Femur (tissue), 1 donor: ENCODE measurements around the gene GORASP1.
"Not testable (repeated sequence)": the region's sequence is repeated elsewhere in the genome, so short reads cannot be mapped to it uniquely, and the experiment has no call there.

ENCODE experiments used
- DNase-seq: peaks from one replicate; pipeline ENCODE4 v3.0.0-alpha.2; 2017

Gene GORASP1

DNA sequence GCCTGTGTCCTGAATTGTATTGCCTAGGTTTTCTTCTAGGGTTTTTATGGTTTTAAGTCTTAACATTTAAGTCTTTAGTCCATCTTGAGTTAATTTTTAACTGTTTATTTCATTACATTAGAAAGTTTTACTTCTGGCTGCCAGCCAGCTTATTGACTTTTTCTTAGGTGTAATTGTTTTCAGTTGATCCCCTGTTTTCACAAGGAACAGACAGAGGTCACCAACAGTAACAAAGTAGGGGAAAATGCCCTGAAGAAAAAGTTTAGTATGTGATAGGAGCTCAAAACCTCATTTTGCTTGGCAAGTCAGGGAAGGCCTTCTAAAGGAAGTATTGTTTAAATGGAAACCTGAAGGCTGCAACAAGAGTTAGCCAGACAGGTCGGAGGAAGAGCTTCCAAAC is 45.2 kb downstream of the GORASP1 start:
- no peak for DNase-seq

DNA sequence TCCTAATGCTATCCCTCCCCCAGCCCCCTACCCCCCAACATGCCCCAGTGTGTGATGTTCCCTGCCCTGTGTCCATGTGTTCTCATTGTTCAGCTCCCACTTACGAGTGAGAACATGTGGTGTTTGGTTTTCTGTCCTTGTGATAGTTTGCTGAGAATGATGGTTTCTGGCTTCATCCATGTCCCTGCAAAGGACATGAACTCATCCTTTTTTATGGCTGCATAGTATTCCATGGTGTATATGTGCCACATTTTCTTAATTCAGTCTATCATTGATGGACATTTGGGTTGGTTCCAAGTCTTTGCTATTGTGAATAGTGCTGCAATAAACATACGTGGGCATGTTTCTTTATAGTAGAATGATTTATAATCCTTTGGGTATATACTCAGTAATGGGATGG is 46.2 kb downstream of the GORASP1 start:
- DNase-seq, result not testable (repeated sequence)

DNA sequence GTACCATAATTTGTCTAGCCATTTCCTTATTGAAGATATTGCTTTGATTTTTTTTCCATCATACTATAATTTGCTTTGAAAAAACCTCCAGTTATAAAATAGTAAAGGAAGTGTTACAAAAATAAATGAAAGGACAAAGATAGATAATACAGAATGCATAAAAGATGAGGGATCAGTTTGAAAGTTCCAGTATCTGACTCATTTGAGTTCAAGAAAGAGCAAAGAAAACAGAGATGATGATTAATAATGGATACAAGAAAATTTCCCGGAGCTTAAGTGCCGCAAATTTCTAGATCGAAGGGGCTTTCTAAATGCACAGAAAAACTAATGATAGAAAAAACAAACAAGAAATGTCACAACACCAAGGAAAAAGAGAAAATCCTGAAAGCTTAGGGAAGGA is 51.3 kb downstream of the GORASP1 start:
- DNase-seq, result no peak

DNA sequence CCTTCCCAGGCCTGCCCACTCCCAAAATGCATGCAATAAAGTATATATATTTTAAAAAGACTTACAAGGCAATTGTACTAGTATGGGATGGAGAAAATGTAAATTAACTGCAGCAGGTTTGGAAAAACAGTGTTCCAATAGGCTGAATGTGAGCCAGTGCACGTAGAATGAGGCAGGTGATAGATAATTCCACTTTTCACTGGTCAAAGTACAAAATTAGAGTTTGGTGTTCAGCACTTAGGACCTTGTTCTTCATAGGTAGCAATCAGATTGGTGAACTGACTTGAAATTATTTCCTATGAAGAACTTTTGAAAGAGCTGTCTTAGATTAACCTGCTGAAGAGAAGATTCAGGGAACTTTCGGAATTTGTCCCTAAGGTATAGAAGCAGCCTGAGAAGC is 53.7 kb downstream of the GORASP1 start:
- DNase-seq, result no peak

- DNase-seq, result no peak
Observed at GRCh38 chr3:39052583-39052982, 54.8 kb downstream of the GORASP1 start.

DNA sequence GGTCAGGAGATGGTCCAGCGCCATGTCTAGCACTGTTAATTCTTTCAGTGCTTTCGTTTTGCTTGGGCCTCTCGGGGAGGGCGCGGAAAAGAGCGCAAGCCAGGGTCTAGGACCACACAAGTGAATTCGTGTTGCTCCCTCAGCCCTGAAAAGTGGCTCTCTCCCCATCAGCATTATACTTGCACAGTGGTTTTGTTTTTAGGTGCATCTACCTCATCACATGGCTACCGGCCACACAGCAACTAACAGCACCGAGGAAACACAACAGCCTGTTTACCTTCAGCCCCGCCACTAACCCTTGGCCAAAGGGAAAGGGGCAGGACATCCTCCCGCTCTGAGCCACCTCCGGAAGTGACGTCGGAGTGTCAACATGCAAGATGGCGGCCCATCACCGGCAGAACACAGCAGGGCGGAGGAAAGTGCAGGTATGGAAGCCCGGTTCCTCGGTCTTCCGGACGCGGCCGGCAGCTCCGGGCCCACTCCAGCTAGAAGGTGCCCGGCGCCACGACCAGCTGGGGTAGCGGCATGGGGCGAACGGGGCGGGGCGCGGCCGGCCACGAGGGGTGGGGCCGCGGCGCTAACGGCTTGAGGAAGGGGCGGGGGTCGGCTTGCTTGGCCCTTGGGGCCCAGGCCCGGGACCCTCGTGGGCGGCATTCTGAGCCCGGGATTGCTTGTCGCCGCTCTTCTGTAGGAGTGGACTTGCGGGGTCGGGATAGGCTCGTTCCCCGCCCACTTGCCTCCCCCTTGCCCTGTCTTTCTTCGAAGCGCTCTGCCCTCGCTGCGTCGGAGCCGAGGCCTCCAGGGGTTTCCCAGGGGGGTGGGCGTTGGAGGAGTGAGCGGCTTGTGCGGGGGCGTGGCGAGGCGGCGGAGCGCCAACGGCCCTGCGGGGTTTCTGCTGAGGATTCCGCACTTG is 55.5 kb downstream of the GORASP1 start, which contains the start of the genes SCN11A and WDR48:
TSS of gene SCN11A (minus strand) at position 296 of the 913 bp plus-strand sequence. CDS start 101,582 bp downstream, outside the sequence.
TSS of gene WDR48 (plus strand) at position 368 of the 913 bp plus-strand sequence. CDS start at position 378, 10 bp downstream.
- peak; percentile 97 for DNase-seq

DNA sequence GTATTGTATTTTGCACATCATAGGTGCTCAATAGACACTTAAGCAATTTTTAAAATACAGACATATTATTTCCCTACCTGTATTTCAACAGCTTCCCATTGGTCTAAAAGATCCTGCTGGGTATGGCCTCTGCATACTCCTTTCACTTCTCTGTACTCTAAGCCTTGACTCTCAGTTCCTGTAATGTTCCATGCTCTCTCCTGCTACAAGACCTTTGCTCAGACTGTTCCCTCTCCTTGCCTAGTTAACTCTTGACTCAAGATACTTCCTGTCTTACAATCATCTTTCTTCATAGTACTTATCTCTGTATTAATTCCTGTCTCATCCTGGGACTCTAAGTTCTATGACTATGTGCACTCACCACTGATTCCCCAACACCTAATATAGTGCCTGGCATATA is 57.4 kb downstream of the GORASP1 start:
- no peak for DNase-seq
